ENCODE measurements around the gene PYY.
"Not testable (repeated sequence)": the region's sequence is repeated elsewhere in the genome, so short reads cannot be mapped to it uniquely, and the experiment has no call there.

PYY gene

DNA sequence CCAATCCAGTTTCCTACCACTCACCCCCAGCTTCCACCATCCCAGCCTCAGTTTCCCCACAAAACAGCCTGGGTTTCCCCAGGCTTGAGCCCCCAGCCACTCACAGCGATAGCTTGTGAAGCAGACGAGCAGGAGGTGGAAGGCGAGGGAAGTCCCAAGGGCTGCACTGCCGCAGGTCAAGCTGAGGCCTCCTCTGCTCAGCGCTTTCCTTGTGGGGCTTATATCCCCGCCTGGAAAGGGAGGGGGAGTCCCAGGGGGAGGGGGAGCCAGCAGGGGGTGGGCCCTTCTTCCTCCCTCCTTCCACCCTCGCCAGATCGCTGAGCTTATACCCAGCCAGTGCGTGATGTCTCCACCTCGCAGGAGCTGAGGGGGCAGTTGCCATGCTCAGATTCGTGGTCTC lies at the start of gene PYY:
PYY (minus strand) TSS at position 195 of the 400 bp plus-strand sequence. CDS start 457 bp downstream, outside the sequence.
- no peak for DNase-seq

DNA sequence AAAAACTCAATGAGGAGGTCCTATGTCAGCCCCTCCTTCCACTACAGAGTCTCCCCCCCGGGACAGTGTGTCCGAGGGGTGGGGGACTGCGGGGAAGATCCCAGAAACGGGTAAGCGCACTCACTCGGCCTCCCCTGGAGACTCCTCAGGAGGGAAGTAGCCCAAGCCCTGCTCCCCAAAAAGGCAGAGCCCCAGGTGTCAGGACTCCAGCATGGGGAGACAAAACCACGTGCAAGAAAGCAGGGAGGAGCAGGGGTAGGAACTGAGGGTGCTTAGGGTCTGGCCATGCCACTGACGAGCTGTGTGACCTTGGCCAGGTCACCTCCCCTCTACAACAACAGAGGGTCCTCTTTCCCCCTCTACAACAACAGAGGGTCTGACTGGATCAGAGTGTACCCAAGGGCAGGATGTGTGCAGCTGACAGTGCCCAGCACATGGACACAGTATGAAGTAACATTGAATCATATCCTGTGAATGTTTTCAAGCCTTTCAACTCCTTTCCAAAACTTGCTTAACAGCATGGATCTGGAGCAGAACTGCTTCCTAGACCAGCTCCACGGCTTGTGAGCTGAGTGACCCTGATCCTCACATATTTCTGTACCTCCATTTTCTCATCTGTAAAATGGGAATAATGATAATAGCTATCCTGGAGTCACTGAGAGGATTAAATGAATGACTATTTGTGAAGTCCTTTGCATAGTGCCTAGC lies 48.6 kb upstream of the PYY start:
- DNase-seq: peak in 1 of 2 experiments; percentile 2

DNA sequence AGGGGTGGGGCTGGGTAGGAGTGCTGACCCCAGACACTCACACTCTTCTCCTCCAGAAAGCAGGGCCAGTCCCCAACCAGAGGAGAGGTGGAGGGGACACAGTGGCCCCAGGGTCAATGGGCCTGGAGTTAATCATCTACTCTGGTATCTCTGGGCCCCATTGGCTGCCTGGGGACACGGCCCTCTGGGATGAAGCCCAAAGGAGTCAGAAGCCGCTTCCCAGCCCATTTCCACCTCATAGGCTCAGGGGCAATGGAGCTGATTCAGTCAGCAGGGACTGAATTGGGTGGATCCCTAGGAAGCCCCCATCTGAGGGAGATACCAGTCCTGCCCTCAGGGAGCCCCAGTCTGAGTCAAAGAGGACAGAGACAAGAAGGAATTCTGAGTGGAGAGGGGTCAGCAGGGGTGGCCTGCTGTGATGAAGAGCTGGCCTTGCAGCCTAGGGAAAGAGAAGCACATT lies 47.8 kb upstream of the PYY start:
- DNase-seq: no peak

DNA sequence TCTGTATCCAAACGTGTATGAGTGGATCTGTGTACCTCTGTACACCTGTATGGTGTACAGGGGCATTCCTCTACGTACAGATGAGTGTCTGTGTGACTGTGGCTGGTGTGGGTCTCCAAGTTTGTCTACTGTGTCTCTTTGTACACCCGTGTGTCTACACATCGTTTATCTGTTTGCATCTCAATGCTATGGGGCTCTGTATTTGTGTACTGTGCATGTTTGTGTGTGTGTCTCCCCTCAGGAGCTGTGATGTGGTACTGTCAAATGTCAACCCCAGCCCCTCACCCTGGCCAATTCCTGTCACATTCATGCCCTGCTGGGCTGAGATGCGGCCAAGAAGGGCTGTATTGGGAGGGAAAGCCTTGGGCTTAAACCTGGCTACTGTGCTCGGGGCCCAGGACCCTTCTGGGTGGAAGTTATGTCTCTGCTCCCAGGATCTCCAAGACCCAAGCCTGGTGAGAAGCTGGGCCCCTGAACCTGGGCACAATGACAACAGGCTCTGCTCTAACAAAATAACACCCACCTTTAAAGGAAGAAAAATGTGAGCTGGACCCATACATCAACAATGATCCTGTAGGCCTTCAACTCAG lies 47.2 kb upstream of the PYY start:
- DNase-seq: no peak

DNA sequence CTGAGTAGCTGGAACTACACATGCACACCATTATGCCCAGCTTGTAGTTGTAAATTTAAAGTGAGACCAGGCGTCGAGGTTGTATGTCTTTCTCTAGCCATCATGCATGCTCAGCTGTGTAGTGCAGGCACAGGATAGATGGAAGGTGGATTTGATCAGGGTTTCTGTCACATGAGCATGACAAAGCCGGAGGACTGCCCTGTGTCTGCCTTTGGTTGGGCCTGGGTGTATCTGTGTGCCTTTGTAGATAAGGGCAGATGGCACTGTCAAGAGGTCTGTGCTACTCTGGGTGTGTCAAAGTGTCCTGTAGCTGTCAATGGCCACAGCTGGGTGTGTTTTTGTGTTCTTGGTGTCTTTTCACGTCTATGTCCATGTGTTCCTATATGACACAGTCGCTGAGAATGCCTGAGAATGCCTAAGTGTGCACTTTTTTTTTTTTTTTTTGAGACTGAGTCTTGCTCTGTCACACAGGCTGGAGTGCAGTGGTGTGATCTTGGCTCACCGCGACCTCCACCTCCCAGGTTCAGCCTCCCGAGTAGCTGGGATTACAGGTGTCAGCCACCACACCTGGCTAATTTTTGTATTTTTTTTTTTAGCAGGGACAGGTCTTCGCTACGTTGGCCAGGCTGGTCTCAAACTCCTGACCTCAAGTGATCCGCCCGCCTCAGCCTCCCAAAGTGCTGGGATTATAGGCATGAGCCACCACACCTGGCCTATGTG lies 46.6 kb upstream of the PYY start:
- no peak for DNase-seq

DNA sequence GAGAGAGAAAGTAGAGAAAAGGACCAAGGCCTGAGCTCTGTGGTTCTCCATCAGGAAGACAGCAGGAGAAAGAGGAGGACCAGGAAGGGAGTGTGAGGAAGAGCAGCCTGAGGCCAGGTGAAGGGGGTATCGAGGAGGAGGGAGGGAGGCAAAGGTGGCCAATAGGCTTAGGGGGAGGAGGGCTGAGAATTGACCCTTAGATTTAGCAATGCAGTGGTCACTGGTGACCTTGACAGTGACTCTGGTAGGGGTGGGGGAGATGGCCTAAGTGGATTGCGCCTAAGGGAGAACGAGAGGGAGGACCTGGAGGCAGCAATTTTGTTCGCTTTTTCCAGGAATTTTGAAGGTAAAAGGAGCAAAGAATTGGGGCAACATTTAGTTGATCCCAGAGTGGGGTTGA lies 45.3 kb upstream of the PYY start:
- no peak for DNase-seq

DNA sequence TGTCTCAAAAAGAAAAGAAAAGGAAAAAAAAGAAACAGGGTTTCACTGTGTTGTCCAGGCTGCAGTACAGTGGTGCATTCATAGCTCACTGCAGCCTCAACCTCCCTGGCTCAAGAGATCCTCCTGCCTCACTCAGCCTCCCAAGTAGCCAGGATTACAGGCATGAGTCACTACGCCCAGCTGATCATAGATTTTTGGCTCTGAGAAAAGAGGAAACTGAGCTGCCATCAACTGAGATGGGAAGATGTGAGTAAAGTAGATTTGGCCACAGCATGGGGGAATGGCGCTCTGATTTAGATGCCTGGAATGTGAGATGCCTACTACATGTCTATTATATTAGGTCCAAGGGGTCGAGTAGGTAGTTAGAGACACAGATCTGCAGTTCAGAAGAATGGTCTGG lies 44.8 kb upstream of the PYY start:
- DNase-seq: peak; percentile 28 to 32

DNA sequence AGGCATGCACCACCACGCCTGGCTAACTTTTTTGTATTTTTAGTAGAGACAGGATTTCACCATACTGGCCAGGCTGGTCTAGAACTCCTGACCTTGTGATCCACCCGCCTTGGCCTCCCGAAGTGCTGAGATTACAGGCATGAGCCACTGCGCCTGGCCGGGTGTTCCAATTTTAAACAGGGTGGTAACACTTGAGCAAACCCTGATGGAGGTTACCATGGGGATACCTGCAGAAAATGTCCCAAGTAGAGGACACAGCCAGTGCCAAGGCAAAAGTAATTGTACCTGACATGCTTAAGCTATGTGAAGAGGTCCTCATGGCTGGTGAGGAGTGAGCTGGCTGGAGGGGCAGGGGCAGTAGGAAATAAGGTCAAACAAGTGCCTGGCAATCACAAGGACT lies 43.4 kb upstream of the PYY start:
- DNase-seq: not testable (repeated sequence)

DNA sequence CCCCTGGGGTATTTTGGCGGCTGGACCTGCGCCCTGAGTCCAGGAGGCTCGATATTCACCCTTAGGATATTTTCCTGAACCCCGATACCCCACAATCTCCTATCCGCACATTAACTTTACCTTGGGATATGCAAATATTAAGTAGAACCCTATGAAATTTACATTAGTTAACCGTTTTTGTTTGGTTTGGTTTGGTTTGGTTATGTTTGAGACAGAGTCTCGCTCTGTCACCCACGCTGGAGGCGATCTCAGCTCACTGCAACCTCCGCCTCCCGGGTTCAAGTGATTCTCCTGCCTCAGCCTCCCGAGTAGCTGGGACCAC lies 41.4 kb upstream of the PYY start:
- no peak for DNase-seq

DNA sequence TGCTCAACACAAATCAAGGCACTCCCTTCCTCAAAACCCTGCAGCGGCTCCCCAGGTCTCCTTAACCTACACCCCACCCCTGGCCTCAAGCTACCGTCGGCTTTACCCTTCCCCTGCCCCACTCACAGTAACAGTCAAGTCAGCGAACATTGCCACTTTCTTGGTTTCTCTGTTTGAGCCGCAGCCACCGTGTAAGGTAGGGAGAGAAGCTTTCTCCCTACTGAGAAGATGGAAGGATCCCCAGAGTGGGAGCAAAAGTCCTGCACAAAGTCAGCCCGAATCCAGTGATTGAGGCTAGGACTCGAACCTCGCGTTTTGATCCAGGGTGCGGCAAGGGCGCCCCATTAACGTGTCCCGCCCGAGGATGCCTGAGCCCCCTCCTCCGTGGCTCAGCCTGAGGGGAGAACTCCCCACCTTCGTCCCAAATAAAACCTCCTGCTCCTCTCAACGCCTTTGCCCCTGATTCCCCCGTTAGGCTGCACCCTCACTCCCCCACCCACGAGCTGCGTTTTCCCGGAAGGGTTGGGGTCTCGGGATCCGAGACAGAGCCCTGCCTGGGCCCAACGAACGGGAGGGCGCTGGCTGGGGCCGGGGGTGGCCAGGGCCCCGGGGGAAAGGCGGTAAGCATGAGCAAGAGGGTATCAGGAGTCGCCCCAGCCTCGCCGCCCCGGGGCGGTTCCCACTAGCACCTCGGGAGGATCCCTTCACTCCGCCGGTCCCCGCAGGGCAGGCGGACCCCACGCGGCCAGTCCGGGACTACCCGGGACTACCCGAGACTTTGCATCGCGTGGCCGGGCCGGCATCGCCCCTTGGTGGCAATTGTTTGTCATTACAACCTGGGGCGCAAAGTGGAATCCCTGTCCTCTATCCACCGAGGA lies 40.8 kb upstream of the PYY start:
- peak; percentile 47 to 58 for DNase-seq

DNA sequence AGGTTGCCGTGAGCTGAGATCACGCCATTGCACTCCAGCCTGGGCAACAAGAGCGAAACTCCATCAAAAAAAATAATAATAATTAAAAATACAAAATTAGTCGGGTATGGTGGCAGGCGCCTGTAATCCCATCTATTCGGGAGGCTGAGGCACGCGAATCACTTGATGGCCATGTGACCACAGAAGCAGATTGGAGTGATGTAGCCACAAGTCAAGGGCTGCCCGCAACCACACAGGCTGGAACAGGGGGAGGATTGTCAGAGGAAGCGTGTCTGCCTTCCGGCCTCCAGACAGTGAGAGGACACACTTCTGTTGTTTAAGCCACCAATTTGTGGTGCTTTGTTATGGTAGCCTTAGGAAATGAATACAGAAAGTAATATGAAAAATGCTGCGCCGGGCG lies 38.9 kb upstream of the PYY start:
- DNase-seq: no peak

DNA sequence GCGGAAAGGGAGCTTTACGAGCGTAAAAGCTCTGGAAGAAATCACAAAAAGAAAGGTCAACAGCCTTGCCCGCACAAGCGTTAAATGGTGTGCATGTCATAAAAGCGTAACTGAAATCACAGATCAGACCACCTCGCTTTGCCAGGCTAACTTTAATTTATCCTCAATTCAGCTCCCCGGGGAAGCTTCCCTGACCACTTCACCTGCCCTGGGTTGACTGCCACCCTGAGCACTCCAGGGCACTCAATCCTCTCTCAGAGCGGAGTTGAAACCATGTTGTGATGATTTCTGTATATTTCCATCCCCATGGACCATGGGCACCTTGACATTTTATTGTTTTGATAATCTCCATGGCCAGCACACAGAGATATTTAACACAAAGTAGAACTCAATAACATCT lies 34.6 kb upstream of the PYY start:
- no peak for DNase-seq

DNA sequence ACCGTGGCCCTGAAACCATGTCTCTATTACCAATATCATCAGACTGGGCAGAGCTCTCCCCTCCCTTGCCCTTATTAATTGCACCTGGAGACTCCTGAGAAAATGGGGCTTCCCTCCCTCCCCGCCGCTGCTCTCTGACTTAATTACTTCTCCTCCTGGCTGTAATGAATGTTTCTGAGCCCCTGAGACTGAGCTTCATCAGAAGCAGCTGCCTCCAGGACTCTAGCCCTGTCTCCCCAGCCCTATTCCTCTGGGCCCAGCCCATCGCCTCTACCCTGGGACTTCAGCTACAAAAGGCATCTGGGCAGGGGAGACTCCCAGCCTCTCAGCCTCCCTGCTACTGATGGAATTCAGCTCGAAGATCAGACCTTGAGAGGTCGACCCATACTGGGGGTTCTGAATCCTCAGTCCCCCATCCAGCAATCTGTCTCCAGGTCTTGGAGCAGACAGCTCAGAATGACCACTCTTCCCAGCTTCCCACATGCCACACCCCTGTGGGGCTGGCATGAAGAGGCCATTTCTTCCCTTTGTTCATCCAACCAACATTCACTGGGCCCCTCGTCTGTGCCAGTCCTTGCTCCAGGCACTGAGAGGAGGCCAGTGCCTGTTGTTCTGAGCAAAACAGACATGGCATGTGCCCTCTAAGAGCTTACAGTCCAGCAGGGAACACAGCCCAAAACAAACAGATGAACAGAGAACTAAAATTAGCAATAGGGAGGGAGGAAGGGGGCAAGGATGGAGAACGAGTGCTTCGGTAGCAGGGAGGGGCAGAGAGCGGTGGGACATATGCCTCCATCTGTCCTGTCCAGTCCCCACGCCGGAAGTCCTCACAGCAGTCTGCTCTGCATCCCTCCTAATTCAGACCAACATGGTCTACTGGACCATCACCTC lies 33.6 kb upstream of the PYY start:
- DNase-seq: no peak

DNA sequence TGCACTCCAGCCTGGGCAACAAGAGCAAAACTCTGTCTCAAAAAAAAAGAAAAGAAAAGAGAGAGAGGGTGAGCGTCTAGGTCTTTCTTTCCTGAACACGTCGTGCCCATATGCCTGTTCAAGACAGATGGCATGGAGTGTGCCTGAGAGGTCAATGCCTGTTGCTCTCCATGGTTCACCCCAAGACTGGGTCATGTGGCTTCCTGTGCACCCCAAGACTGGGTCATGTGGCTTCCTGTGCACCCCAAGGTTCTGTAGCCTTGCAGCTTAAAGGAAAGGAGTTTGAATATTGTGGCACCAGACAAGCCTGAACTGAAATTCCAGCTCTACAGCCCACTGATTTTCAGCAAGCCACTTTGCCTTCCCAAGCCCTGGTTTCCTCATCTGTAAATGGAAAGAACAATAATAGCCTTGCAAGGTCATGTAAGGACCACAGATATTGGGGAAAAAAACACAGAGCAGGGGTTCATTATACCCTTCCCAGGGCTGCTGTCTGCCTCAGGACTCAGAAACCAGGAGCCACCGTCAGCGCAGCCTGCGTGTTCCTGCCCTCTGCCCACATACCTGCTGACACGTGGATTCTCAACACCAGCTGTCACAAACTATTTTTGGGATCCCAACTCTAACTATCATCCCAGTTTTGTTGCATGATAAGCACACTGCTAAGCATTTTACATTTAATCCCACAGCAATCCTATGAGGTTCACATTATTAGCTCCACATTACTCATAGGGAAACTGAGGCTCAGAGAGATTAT lies 32.7 kb upstream of the PYY start:
- no peak for DNase-seq

DNA sequence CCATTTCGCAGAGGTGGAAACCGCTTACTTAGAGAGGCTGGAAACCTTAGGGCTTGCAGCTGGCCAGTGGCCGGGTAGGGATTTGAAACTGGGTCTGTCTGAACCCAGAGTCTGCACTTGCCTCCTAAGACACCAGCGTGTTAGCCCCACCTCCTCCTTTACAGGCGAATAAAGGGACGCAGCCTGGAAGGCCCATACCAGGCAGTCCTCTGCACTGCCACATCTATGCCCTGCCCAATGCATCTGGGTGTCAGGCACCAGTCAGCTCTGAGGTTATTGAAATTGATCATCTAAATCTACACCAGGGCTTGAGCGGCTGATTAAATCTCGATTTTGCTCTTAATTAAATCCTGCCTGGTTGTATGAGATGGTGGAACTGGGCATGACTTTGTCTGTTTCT lies 30.8 kb upstream of the PYY start:
- DNase-seq: no peak

DNA sequence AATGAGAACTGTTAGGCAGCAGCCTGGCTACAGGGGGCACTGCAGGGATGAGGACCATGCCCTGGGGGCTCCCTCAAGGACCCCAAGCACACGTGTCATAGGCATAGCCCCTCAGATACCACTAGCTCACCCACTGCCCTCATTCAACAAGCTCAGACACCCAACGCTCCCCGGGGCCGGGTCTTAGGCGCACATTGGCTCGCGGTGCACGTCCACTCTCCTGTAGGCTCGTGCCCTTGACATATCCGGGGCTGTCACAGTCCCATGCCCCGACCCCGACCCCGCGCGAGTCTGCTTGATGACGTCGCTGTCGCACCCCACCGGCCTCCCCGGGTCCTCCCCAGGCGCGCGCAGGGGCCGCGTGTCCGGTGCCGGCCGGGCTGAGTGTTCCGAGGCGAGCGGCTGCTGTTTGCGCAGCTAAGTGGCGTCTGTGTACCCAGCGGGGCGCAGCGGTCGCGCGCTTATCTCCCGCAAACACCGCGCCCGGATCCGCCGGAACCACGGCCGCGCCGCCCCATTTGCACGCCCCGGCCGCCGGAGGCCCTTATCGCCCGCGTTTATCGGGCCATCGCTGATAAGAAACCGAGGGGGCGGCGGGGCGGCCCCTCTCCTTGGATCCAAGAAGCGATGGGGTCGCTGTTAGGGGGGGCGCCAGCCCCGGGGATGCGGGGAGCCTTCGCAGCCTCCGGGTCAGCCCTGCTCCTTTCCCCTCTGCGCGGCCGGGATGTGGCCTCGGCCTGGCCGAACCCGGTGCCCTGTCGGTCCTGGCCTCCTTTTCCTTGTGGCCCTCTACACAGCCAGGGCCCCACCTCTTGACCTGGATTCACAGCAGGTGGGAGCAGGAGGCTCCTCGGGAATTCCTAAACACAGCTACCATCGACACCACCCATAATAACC lies 30.0 kb upstream of the PYY start:
- no peak for DNase-seq

DNA sequence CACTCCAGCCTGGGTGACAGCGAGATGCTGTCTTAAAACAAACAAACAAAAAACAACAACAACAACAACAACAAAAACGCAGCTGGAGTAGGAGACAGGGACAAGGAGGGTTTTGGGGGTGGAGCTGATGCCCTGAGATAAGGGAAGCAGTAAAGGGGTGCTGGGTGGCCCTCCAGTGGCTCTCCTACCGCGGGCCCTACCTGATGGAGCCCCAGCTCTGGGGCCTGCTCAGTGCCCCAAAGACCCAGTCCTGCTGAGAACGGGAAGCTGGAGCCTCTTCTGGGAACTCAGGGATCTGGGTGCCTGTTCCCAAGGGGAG lies 29.4 kb upstream of the PYY start:
- no peak for DNase-seq

DNA sequence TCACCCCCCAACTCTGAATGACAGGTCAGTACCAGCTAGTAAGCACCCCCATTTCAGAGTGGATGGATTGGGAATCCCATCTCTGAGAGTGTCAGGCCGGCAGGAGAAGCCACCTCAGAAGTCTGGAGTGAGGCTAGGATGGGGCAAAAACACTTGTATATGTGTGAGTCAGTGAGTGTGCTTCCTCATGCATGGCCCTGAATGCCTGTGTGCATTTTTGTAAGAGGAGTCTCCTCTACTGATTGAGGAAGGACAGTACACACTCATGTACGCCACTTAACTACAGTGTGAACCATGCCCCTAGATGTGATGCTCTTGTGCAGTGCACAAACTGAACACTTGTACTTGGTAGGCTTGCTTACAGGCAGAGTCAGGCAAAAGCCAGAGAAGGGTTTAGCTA lies 28.4 kb upstream of the PYY start:
- DNase-seq: no peak

DNA sequence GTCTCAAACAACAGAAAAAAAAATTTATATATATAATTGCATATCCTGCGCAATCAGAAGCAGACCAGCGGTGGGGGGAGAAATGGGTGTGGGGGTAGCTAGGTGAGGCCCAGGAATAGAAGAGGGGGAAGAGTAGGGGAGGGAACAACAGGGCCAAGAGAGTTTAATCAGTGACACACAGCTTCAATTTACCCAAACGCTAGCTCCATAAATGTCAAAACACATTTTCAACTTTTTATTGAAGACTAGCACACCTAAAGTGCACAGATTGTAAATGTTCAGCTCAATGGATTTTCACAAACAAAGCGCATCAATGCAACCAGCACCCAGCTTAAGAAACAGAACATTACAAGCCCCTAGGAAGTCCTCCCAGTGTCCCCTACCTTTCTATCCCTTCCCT lies 25.9 kb upstream of the PYY start:
- DNase-seq: no peak

DNA sequence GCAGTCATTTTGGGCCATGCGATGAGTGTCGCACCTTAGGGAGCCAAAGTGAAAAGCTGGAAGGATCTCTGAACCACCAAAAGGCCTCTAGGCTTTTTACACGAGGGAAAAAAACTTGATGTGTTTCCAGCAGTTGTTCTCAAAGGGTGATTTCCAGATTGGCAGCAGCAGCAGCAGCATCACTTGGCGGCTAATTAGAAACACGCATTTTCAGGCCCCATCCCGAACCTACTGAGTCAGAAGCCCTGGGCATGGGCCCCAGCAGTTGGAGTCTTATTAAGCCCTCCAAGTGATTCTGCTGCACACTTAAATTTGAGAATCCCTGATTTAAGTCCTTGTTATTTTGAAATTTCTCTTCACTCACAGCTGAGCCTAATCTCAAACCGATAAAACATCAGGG lies 25.3 kb upstream of the PYY start:
- no peak for DNase-seq

DNA sequence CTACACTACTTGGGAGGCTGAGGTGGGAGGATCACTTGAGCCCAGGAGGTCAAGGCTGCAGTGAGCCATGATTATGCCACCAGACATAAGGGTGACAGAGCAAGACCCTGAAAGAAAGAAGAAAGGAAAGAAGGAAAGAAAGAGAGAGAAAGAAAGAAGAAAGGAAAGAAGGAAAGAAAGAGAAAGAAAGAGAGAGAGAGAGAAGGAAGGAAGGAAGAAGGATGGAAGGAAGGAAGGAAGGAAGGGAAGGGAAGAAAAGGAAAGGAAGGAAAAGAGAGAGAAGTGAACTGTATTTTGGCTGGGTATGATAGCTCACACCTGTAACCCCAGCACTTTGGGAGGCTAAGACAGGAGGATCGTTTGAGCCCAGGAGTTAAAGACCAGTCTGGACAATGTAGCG lies 24.3 kb upstream of the PYY start:
- no peak for DNase-seq
